Activated naive CD8-positive, alpha-beta T cell treated with anti-CD3 and anti-CD28 coated beads, Interleukin-2, amount 10 ng/mL, durations not matched to agents 7 days and 5 days (primary cell): ENCODE data around the gene PODN. TPM values are rescaled to one million over a fixed set of nuclear protein-coding genes. Genes with fewer than 3 reads are reported as not detected.

Source experiments
- ATAC-seq: fragments of 150-1000 bp; cut with Tn5 transposase; one replicate; pipeline ENCODE4 v1.10.0; 2021; ENCODE audit warnings: low read depth, moderate library complexity
- POLR2A ChIA-PET: fragments of 350-600 bp; sonication (Branson Sonifier 250); formaldehyde crosslinking; loops from one replicate; lab custom pipeline; 2021; ENCODE audit warnings: antibody characterized with exemption; lab: Charles Lee
- DNase-seq: peaks from one replicate; pipeline ENCODE4 v3.0.0; 2021
- H3K27ac Mint-ChIP-seq: one replicate; pipeline ENCODE4 v1.8.0; 2022; ENCODE audit warnings: mild to moderate bottlenecking, mixed read lengths
- H3K27me3 Mint-ChIP-seq: one replicate; pipeline ENCODE4 v1.8.0; 2022; ENCODE audit warnings: mild to moderate bottlenecking, moderate library complexity, mixed read lengths
- H3K36me3 Mint-ChIP-seq: one replicate; pipeline ENCODE4 v1.8.0; 2021; ENCODE audit warnings: mild to moderate bottlenecking, mixed read lengths
- H3K4me1 Mint-ChIP-seq: one replicate; pipeline ENCODE4 v1.8.0; 2021; ENCODE audit warnings: mixed read lengths
- H3K4me3 Mint-ChIP-seq: one replicate; pipeline ENCODE4 v1.8.0; 2022; ENCODE audit warnings: mild to moderate bottlenecking, moderate library complexity, mixed read lengths
- H3K9me3 Mint-ChIP-seq: one replicate; pipeline ENCODE4 v1.8.0; 2021; ENCODE audit warnings: mixed read lengths
- total RNA-seq, 2 experiments: library from RNA; stranded (reverse); gene quantifications; one replicate each; pipeline ENCODE4 v1.2.3, GENCODE V29; 2021

PODN gene
- total RNA-seq, 2 experiments from 2014 or later, result 0.14 TPM; not detected in 1

DNA sequence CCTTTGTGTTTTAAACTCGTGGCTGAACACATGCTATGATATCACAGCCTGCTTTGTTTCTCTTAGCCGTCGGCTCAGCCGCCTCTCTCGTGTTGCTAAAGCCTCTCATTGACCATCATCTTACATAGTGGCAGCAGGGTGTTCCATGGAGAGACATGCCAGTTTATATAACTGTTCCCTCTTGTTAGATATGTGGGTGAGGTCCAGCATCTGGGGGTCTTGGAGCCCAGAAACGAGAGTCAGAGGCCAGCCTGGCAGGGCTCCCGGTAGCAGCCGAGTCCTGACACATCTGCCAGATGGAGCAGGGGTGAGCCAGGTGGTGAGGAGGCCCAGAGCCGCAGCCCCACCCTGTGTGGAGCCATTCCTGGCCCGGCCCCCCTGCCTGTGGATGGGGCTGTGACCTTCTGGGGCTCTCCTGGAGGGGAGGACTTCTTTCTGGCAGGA, 11.9 kb downstream of the PODN start:
- Mint-ChIP-seq H3K27me3 (no peaks in the 10 kb centered on the region), H3K4me1 (no peaks in the 10 kb centered on the region), H3K9me3 (no peaks in the 10 kb centered on the region), H3K36me3 (no peaks in the 10 kb centered on the region), H3K4me3 (no peak overlapping the region), H3K27ac (no peak overlapping the region)
- ATAC-seq (no peak), DNase-seq (peak; percentile 15)
- POLR2A ChIA-PET, result no interaction called here

DNA sequence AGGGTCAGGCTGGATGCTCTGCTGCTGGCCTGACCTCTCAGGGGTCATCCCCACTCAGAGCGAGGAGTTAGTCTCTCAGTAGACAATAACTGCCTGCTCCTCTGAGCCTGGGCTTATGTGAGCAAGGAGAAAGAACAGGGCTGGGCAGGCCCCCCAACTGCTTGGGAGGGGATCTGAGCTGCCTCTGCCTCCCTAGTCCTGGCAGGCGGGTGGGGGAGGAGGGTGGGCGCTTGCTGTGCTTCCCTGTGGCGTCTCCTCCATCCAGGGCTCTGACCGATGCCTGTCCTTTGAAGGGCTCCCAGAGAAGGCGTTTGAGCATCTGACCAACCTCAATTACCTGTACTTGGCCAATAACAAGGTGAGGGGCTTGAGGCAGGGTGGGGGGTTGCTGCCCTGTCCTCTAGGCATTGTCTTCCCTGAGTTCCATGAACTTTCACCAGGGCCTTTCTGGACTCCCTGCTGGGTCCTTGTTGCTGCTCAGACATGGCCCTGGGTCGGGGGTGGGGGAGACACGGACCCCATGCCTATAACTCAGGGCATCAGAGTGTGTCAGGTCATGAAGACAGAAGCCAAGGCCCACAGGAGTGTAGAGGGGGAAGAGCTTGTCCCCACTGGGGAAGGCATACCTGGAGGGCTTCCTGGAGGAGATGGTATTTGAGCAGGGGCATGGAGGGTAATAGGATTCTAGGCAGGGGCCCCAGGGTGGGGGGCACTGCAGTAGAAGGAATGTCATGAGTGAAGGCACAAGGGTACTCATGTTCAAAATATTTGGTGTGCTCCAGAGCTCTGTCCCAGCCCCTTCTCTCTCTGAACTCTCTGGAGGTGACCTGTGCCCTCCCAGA, 12.5 kb downstream of the PODN start:
- ATAC-seq, result no peak
- Mint-ChIP-seq H3K27ac (no peak overlapping the region), H3K4me3 (no peak overlapping the region), H3K4me1 (no peaks in the 10 kb centered on the region), H3K9me3 (no peaks in the 10 kb centered on the region), H3K27me3 (no peaks in the 10 kb centered on the region), H3K36me3 (no peaks in the 10 kb centered on the region)
- DNase-seq, result no peak
- POLR2A ChIA-PET, result no interaction called here

DNA sequence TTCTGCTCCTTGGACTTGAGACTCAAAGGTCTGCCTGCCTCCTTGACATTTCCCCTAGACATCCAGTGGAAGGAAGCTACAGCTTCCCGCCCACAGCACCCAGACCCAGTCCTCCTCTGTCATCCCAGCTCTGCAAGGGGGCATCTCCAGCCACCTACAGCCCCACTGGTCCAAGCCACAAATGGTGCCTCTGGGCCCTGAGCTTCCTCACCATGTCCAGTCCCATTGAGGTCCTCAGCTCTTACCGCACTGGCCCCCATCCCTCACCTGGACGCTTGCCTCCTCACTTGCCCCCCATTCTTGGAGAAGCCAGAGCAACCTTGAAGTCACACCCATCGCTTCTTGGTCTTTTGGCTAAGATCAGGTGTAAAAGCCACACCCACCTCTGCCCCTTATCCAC, 13.2 kb downstream of the PODN start:
- Mint-ChIP-seq H3K27ac (no peak overlapping the region), H3K4me1 (no peaks in the 10 kb centered on the region), H3K27me3 (no peaks in the 10 kb centered on the region), H3K4me3 (no peak overlapping the region), H3K9me3 (no peaks in the 10 kb centered on the region), H3K36me3 (no peaks in the 10 kb centered on the region)
- peak; percentile 21 for DNase-seq
- ATAC-seq, result no peak
- POLR2A ChIA-PET, result no interaction called here

GRCh38 chr1:53075761-53076163, 13.7 kb downstream of the PODN start:
- no peak overlapping the region for H3K27ac Mint-ChIP-seq
- POLR2A ChIA-PET, result no interaction called here
- no peaks in the 10 kb centered on the region for H3K36me3 Mint-ChIP-seq
- DNase-seq (peak; percentile 17), ATAC-seq (no peak)
- no peaks in the 10 kb centered on the region for H3K27me3 Mint-ChIP-seq
- H3K4me3 Mint-ChIP-seq, result no peak overlapping the region
- H3K4me1 Mint-ChIP-seq, result no peaks in the 10 kb centered on the region
- H3K9me3 Mint-ChIP-seq, result no peaks in the 10 kb centered on the region

GRCh38 chr1:53076165-53076564, 14.2 kb downstream of the PODN start:
- Mint-ChIP-seq H3K4me3 (no peak overlapping the region), H3K4me1 (no peaks in the 10 kb centered on the region), H3K9me3 (no peaks in the 10 kb centered on the region), H3K36me3 (no peaks in the 10 kb centered on the region), H3K27ac (no peak overlapping the region), H3K27me3 (no peaks in the 10 kb centered on the region)
- POLR2A ChIA-PET, result no interaction called here
- DNase-seq, result peak; percentile 22
- no peak for ATAC-seq

GRCh38 chr1:53076721-53077598, 14.9 kb downstream of the PODN start:
- ATAC-seq (no peak), DNase-seq (no peak)
- no peaks in the 10 kb centered on the region for H3K27me3 Mint-ChIP-seq
- no peak overlapping the region for H3K27ac Mint-ChIP-seq
- no peaks in the 10 kb centered on the region for H3K4me1 Mint-ChIP-seq
- no peaks in the 10 kb centered on the region for H3K9me3 Mint-ChIP-seq
- H3K36me3 Mint-ChIP-seq, result no peaks in the 10 kb centered on the region
- POLR2A ChIA-PET, result no interaction called here
- H3K4me3 Mint-ChIP-seq, result no peak overlapping the region

GRCh38 chr1:53077599-53077965, 15.6 kb downstream of the PODN start:
- Mint-ChIP-seq H3K4me3 (no peak overlapping the region), H3K27ac (no peak overlapping the region), H3K27me3 (no peaks in the 10 kb centered on the region), H3K36me3 (no peaks in the 10 kb centered on the region), H3K4me1 (no peaks in the 10 kb centered on the region), H3K9me3 (no peaks in the 10 kb centered on the region)
- POLR2A ChIA-PET, result no interaction called here
- no peak for DNase-seq
- no peak for ATAC-seq

- POLR2A ChIA-PET, result no interaction called here
Measured at GRCh38 chr1:53078333-53079101, 16.5 kb downstream of the PODN start.

DNA sequence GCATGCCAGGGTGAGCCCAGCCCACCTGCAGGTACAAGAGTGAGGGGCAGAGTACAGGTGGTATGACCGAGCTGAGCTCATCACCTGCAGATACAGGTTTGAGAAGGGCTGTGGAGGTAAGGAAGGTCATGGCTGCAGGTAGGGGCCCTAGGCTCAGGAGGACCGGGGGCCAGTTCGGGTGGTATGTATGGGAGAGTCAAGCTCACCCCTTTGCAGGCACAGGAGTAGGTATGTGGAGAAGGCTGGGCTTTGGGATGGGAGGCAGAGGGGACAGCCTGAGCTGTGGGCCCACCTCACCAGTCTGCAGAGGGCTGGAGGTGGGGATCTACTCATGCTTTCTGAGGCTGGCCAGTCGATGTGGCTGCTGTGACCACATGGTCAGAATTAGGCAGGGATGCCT, 17.2 kb downstream of the PODN start:
- no peaks in the 10 kb centered on the region for H3K27me3 Mint-ChIP-seq
- POLR2A ChIA-PET, result no interaction called here
- no peak for DNase-seq
- no peak overlapping the region for H3K27ac Mint-ChIP-seq
- no peaks in the 10 kb centered on the region for H3K9me3 Mint-ChIP-seq
- H3K36me3 Mint-ChIP-seq, result no peaks in the 10 kb centered on the region
- ATAC-seq, result no peak
- H3K4me3 Mint-ChIP-seq, result no peak overlapping the region
- peaks cover 2% of the 10 kb centered on the region for H3K4me1 Mint-ChIP-seq

More at GRCh38 chr1:53078333-53079101, 16.5 kb downstream of the PODN start:
- no peak for DNase-seq
- H3K4me1 Mint-ChIP-seq, result peaks cover 2% of the 10 kb centered on the region
- H3K27me3 Mint-ChIP-seq, result no peaks in the 10 kb centered on the region
- no peaks in the 10 kb centered on the region for H3K9me3 Mint-ChIP-seq
- no peak for ATAC-seq
- H3K27ac Mint-ChIP-seq, result no peak overlapping the region
- H3K36me3 Mint-ChIP-seq, result no peaks in the 10 kb centered on the region
- H3K4me3 Mint-ChIP-seq, result no peak overlapping the region

DNA sequence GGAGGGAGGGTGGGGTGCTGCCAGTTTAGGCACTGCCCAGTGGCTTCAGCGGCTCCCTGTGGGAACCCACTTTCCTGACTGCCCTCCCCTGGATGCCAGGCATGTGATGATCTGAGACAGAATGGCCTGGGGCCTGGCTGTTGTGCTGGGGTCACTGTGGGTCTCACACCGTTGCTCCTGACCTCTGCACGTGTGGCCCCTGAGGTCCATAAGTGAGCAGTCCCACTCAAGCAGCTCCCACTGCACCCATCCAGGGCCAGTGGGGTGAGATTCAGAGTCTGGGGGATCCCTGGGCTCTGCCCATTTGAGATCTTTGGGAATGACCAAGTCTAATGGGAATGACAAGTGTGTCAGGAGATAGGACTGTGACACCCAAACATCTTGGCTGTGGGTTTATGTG, 18.0 kb downstream of the PODN start:
- H3K4me3 Mint-ChIP-seq, result no peak overlapping the region
- no peak for DNase-seq
- no peak overlapping the region for H3K27ac Mint-ChIP-seq
- H3K9me3 Mint-ChIP-seq, result no peaks in the 10 kb centered on the region
- POLR2A ChIA-PET, result interaction anchor here (0.5 kb wide), 1 partner anchor 411 kb away, joined by 4 read pairs; no protein-coding TSS in a partner anchor
- H3K4me1 Mint-ChIP-seq, result peaks cover 2% of the 10 kb centered on the region
- H3K36me3 Mint-ChIP-seq, result no peaks in the 10 kb centered on the region
- ATAC-seq, result no peak
- H3K27me3 Mint-ChIP-seq, result no peaks in the 10 kb centered on the region

- Mint-ChIP-seq H3K9me3 (no peaks in the 10 kb centered on the region), H3K27me3 (no peaks in the 10 kb centered on the region), H3K4me1 (peaks cover 2% of the 10 kb centered on the region), H3K27ac (no peak overlapping the region), H3K4me3 (no peak overlapping the region), H3K36me3 (no peaks in the 10 kb centered on the region)
- no peak for DNase-seq
- no peak for ATAC-seq
- POLR2A ChIA-PET, result no interaction called here
Measured at GRCh38 chr1:53080769-53081168, 18.8 kb downstream of the PODN start.

DNA sequence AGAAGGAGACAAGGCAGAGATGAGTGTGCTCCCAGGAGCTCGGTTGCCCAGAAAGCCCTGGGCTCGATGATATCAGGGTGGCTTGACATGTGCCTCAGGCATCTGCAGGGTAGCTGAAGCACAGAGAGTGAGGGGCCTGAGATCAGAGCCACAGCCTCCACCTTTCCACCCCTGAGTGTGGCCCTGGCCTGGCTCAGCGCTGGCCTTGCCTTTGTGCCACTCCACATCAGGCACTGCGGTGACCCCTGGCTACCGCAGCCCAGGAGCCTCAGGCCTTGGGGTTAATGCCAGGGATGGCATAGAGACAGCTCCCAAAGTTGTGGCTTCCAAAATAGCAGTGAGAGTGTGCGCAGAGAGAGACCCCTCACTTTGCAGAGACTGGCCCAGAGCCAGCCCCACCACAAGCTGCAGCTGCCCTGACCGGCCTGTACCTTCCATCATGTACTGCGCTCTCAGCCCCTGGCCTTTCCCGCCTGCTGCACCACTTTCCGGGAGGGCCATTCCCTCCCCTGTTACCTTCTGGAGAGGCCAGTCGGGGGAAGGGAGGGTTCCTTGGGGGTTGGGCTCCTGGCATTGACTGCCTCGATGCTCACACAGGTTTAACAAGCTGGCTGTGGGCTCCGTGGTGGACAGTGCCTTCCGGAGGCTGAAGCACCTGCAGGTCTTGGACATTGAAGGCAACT, 19.5 kb downstream of the PODN start:
- Mint-ChIP-seq H3K27me3 (no peaks in the 10 kb centered on the region), H3K27ac (no peak overlapping the region), H3K4me1 (peaks cover 2% of the 10 kb centered on the region), H3K9me3 (no peaks in the 10 kb centered on the region), H3K36me3 (no peaks in the 10 kb centered on the region), H3K4me3 (no peak overlapping the region)
- DNase-seq (no peak), ATAC-seq (no peak)
- POLR2A ChIA-PET, result no interaction called here
